ENCODE results near the gene FGF11.

FGF11 gene

GRCh38 chr17:7407082-7407481 is 32.2 kb upstream of the FGF11 start:
- intact Hi-C loops (cut with DNase I), result no loop called here
- peak in 1 of 42 donors; percentile 34 for DNase-seq

- no peak for DNase-seq
- intact Hi-C loops (cut with DNase I), result no loop called here
Observed at GRCh38 chr17:7407485-7408251, 31.6 kb upstream of the FGF11 start, which contains the start of gene NLGN2. Gene NLGN2, plus strand, starts transcription at chr17:7407845. Its CDS starts 411 bp downstream, at chr17:7408256.

GRCh38 chr17:7408252-7408727 is 31.0 kb upstream of the FGF11 start:
- intact Hi-C loops (cut with DNase I), result no loop called here
- peak in 6 of 42 donors; percentile 12 to 50 (median 30) for DNase-seq

GRCh38 chr17:7408863-7409262 is 30.4 kb upstream of the FGF11 start:
- intact Hi-C loops (cut with DNase I), result no loop called here
- peak in 39 of 42 donors; percentile 34 to 89 (median 72) for DNase-seq

DNA sequence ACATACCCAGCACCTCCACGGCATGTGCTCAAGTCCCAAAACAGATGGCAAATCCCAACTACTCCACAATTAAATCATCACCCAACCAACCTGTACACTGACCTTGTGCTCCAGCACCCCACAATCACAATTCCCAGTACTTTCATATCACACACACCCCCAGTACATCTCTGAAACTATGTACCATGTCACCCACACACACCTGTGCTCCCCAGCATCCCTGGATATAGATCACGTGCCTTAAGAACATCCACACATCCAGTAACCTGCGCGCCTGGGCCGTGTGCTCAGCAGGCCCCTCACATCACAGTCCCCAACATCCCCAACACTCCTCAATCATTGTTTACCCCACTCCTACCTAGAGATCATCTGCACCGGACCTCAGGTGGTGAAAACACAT is 29.6 kb upstream of the FGF11 start:
- intact Hi-C loops (cut with DNase I), result no loop called here
- peak in 10 of 42 donors; percentile 8 to 64 (median 46) for DNase-seq

GRCh38 chr17:7410634-7411426 is 28.5 kb upstream of the FGF11 start:
- intact Hi-C loops (cut with DNase I), result no loop called here

GRCh38 chr17:7411427-7411750 is 27.9 kb upstream of the FGF11 start:
- no peak for DNase-seq

More at GRCh38 chr17:7410634-7411426, 28.5 kb upstream of the FGF11 start:
- peak in 20 of 42 donors; percentile 25 to 68 (median 46) for DNase-seq

GRCh38 chr17:7413346-7413985 is 25.8 kb upstream of the FGF11 start:
- intact Hi-C loops (cut with DNase I), result no loop called here

More at GRCh38 chr17:7411427-7411750, 27.9 kb upstream of the FGF11 start:
- intact Hi-C loops (cut with DNase I), result no loop called here

GRCh38 chr17:7414837-7415236 is 24.5 kb upstream of the FGF11 start:
- intact Hi-C loops (cut with DNase I), result no loop called here
- DNase-seq, result no peak

More at GRCh38 chr17:7413346-7413985, 25.8 kb upstream of the FGF11 start:
- peak in 1 of 42 donors; percentile 58 for DNase-seq

DNA sequence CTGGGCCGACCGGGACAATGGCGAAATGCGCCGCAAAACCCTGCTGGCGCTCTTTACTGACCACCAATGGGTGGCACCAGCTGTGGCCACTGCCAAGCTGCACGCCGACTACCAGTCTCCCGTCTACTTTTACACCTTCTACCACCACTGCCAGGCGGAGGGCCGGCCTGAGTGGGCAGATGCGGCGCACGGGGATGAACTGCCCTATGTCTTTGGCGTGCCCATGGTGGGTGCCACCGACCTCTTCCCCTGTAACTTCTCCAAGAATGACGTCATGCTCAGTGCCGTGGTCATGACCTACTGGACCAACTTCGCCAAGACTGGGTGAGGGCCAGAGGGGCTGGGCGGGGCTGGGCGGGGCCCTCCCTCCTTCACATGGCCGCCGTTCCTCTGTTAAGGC is 23.5 kb upstream of the FGF11 start:
- intact Hi-C loops (cut with DNase I), result no loop called here
- no peak for DNase-seq

GRCh38 chr17:7416323-7416722 is 23.0 kb upstream of the FGF11 start:
- intact Hi-C loops (cut with DNase I), result no loop called here
- peak in 2 of 42 donors; percentile 42 to 54 for DNase-seq

DNA sequence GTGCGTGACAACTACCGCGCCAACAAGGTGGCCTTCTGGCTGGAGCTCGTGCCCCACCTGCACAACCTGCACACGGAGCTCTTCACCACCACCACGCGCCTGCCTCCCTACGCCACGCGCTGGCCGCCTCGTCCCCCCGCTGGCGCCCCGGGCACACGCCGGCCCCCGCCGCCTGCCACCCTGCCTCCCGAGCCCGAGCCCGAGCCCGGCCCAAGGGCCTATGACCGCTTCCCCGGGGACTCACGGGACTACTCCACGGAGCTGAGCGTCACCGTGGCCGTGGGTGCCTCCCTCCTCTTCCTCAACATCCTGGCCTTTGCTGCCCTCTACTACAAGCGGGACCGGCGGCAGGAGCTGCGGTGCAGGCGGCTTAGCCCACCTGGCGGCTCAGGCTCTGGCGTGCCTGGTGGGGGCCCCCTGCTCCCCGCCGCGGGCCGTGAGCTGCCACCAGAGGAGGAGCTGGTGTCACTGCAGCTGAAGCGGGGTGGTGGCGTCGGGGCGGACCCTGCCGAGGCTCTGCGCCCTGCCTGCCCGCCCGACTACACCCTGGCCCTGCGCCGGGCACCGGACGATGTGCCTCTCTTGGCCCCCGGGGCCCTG is 22.2 kb upstream of the FGF11 start:
- DNase-seq, result no peak

DNA sequence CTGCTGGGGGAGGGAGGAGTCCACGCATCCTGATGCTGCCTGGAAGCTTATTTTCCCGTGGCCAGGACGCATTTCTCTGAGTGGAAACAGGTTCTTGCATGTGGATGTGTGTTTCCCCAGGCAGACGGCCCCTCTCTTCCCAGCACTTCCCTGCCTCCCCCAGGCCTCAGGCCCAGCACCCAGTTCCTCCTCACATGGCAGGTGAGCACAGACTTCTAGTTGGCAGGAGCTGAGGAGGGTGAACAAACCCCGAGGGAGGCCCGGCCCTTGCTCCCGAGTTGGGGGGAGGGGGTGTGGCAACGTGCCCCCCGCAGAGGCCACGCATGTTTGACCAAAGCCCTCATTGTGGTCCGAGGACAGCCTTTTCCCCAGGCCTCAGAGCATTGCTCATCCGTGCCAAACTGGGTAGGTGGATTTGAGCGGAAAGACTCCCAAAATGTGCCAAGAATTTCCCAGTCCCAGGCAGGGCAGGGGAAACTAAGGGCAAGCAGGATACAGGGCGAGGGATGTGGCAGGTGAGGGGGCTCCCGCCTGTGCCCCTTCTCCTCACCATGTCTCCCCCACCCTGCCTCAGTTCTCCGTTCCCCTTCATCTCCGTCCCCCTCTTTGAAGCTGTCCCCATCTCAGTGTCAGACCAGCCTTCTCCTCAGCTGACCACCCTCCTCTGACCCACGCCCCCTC is 20.7 kb upstream of the FGF11 start:
- DNase-seq, result no peak

More for the DNA sequence above, 22.2 kb upstream of the FGF11 start:
- intact Hi-C loops (cut with DNase I), result no loop called here

GRCh38 chr17:7419819-7420610 is 19.3 kb upstream of the FGF11 start, which contains the start of gene SPEM1:
Gene SPEM1, plus strand, starts transcription at chr17:7420324. Its CDS starts 61 bp downstream, at chr17:7420385.
- no peak for DNase-seq
- intact Hi-C loops (cut with DNase I), result no loop called here

More for the DNA sequence above, 20.7 kb upstream of the FGF11 start:
- intact Hi-C loops (cut with DNase I), result no loop called here

DNA sequence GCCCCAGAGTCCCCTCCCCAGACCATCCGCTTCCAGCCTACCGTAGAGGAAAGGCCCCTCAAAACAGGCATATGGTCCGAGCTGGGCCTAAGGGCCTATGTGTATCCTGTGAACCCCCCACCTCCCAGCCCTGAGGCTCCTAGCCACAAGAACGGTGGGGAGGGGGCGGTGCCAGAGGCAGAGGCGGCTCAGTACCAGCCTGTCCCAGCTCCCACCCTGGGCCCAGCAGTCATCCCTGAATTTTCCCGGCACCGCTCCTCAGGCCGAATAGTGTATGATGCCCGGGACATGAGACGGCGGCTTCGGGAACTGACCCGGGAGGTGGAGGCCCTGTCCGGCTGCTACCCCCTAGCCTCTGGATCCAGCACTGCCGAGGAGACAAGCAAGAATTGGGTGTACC is 18.1 kb upstream of the FGF11 start:
- no peak for DNase-seq
- intact Hi-C loops (cut with DNase I), result no loop called here

DNA sequence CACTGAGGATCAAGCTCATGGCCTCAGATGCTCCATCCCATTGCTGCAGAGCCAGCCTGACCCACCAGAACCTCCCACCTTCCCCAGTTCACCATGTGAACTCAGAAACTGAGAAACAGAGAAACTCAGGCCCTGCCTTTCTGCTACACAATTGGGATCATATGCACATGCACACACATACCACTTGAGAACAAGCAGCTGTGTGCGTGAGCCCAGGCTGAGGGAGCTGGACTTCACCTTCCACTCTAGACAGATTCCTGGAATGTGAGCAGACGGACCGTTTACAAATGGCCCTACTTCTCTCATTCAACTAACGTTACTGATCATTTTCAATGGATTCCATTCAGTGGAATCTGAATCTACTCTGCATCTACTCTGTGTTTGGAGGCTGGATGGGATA is 15.6 kb upstream of the FGF11 start:
- intact Hi-C loops (cut with DNase I), result no loop called here

GRCh38 chr17:7425316-7425715 is 14.0 kb upstream of the FGF11 start, which contains the start of gene SPEM2:
Gene SPEM2, plus strand, starts transcription at chr17:7425616. Its CDS starts 73 bp downstream, at chr17:7425689.
- intact Hi-C loops (cut with DNase I), result no loop called here

More for the DNA sequence above, 15.6 kb upstream of the FGF11 start:
- DNase-seq, result no peak

More at GRCh38 chr17:7425316-7425715, 14.0 kb upstream of the FGF11 start, which contains the start of gene SPEM2:
- no peak for DNase-seq

Data from head of caudate nucleus (tissue), 42 donors.